Central memory CD8-positive, alpha-beta T cell (primary cell): ENCODE measurements around the gene PLEKHJ1.

Experiments
- ATAC-seq: fragments of 150-1000 bp; cut with Tn5 transposase; replicated peaks from 2 replicates; pipeline ENCODE4 v1.10.0; 2022; ENCODE audit warnings: mild to moderate bottlenecking, moderate FRiP score, moderate number of reproducible peaks; ENCODE audit not compliant: poor library complexity, severe bottlenecking; ENCODE audit errors: extremely low read depth
- DNase-seq, 2 donors: peaks; one replicate each; pipeline ENCODE4 v3.0.0; 2021; ENCODE audit warnings: low spot score in 2 of 2
- H3K27ac Mint-ChIP-seq: one replicate; pipeline ENCODE4 v1.8.0; 2022; ENCODE audit warnings: low read depth, mild to moderate bottlenecking, moderate library complexity, mixed read lengths
- H3K27me3 Mint-ChIP-seq: one replicate; pipeline ENCODE4 v1.8.0; 2022; ENCODE audit warnings: mixed read lengths
- H3K36me3 Mint-ChIP-seq: one replicate; pipeline ENCODE4 v1.8.0; 2022; ENCODE audit warnings: mild to moderate bottlenecking, moderate library complexity, mixed read lengths; ENCODE audit not compliant: insufficient read depth
- H3K4me1 Mint-ChIP-seq: one replicate; pipeline ENCODE4 v1.8.0; 2022; ENCODE audit warnings: mixed read lengths
- H3K4me3 Mint-ChIP-seq: one replicate; pipeline ENCODE4 v1.8.0; 2022; ENCODE audit warnings: mild to moderate bottlenecking, moderate library complexity, mixed read lengths
- H3K9me3 Mint-ChIP-seq: one replicate; pipeline ENCODE4 v1.8.0; 2022; ENCODE audit warnings: mixed read lengths

The PLEKHJ1 gene

GRCh38 chr19:2224754-2225349 is 11.3 kb downstream of the PLEKHJ1 start:
- H3K36me3 Mint-ChIP-seq, result peaks cover 20% of the 10 kb centered on the region
- H3K27ac Mint-ChIP-seq, result peak overlapping the region; percentile 99
- H3K4me1 Mint-ChIP-seq, result peaks cover 10% of the 10 kb centered on the region
- ATAC-seq, result no peak
- no peak for DNase-seq
- no peaks in the 10 kb centered on the region for H3K27me3 Mint-ChIP-seq
- H3K4me3 Mint-ChIP-seq, result no peak overlapping the region
- H3K9me3 Mint-ChIP-seq, result no peaks in the 10 kb centered on the region

GRCh38 chr19:2223959-2224358 is 12.2 kb downstream of the PLEKHJ1 start:
- Mint-ChIP-seq H3K36me3 (peaks cover 19% of the 10 kb centered on the region), H3K4me1 (peaks cover 10% of the 10 kb centered on the region), H3K9me3 (no peaks in the 10 kb centered on the region), H3K27ac (peak overlapping the region; percentile 99), H3K4me3 (peak overlapping the region; percentile 53), H3K27me3 (no peaks in the 10 kb centered on the region)
- ATAC-seq, result peak; percentile 99
- DNase-seq, result peak; percentile 24 to 76

GRCh38 chr19:2223391-2223790 is 12.7 kb downstream of the PLEKHJ1 start:
- Mint-ChIP-seq H3K27ac (peak overlapping the region; percentile 99), H3K4me3 (no peak overlapping the region), H3K36me3 (peaks cover 21% of the 10 kb centered on the region), H3K27me3 (no peaks in the 10 kb centered on the region), H3K9me3 (no peaks in the 10 kb centered on the region), H3K4me1 (peaks cover 10% of the 10 kb centered on the region)
- peak; percentile 8 for ATAC-seq
- no peak for DNase-seq

DNA sequence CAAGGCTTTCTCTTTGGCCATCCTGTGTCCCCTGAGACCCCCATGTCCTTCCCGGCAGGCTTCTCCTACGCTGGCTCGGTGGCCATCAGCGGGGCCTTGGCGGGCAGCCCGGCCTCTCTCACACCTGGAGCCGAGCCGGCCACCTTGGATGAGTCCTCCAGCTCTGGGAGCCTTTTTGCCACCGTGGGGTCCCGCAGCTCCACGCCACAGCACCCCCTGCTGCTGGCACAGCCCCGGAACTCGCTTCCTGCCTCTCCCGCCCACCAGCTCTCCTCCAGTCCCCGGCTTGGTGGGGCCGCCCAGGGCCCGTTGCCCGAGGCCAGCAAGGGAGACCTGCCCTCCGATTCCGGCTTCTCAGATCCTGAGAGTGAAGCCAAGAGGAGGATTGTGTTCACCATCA is 14.2 kb downstream of the PLEKHJ1 start:
- Mint-ChIP-seq H3K9me3 (no peaks in the 10 kb centered on the region), H3K36me3 (peaks cover 20% of the 10 kb centered on the region), H3K4me1 (peaks cover 10% of the 10 kb centered on the region), H3K4me3 (no peak overlapping the region), H3K27ac (peak overlapping the region; percentile 92), H3K27me3 (no peaks in the 10 kb centered on the region)
- DNase-seq (no peak), ATAC-seq (no peak)

DNA sequence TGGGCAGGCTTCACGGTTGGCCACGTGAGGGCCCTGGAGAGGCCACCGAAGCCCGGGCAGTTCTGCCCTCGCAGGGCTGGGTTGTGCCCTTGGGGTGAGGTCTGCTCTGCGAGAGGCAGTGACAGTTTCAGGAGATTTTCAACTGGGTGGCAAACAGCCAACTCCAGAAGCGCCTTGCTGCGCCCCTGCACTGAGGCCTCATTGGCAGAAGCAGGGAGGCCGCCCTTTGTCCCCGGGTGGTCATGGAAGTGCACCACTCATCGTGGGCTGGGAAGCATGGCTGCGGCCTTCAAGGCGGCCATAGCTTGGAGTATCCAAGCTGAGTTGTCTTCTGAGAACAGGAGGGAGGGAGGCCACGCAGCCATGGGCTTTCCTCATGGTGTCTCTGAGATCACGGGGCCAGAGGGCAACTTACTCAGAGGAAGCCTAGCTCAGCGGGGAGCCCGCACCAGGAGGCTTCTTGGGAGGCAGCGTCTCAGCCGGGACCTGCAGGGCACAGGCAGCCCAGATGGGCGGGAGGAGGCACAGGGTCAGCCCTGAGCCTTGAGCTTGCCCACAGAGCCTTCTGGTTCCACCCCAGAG is 14.8 kb downstream of the PLEKHJ1 start:
- ATAC-seq, result no peak
- Mint-ChIP-seq H3K36me3 (peaks cover 20% of the 10 kb centered on the region), H3K4me3 (no peak overlapping the region), H3K27ac (peak overlapping the region; percentile 49), H3K9me3 (no peaks in the 10 kb centered on the region), H3K4me1 (peaks cover 10% of the 10 kb centered on the region), H3K27me3 (no peaks in the 10 kb centered on the region)
- DNase-seq, result no peak

DNA sequence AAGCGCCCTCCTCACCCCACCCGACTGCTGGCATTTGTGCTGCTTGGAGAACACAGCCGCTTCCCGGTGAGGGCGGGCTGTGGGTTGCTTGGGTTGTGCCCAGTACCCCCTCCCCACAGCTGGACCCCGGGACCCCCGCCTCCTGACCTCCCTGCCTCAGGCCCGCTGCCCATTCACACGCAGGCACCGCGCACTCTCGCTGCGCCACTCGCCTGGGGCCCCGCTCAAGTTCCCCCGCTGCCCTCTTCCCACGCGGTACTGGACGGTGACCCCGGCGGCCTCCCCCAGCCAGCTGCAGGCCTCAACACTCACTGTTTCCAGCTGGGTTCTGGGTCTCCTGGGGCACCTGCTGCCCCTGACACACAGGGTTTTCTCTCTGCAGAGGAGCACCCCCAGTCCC is 16.4 kb downstream of the PLEKHJ1 start:
- Mint-ChIP-seq H3K27ac (no peak overlapping the region), H3K36me3 (peaks cover 15% of the 10 kb centered on the region)

DNA sequence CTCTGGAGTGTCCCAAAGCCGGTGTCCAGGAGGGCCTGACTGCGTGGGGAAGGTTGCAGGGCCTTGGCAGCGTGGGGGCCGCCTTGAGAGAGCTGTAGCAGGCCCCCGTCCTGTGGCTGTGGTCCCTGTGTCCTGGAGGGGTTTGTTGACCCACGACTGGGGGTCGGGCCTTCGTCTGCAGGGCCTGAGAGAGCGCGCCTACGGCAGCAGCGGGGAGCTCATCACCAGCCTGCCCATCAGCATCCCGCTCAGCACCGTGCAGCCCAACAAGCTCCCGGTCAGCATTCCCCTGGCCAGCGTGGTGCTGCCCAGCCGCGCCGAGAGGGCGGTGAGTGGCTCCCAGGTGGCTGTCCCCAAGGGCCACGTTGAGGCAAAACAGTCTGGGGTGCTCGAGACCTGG is 18.5 kb downstream of the PLEKHJ1 start:
- H3K4me3 Mint-ChIP-seq, result no peak overlapping the region
- H3K4me1 Mint-ChIP-seq, result no peaks in the 10 kb centered on the region
- no peak for DNase-seq
- H3K27ac Mint-ChIP-seq, result peak overlapping the region; percentile 80
- no peaks in the 10 kb centered on the region for H3K9me3 Mint-ChIP-seq
- H3K36me3 Mint-ChIP-seq, result peaks cover 8% of the 10 kb centered on the region
- ATAC-seq, result no peak
- H3K27me3 Mint-ChIP-seq, result no peaks in the 10 kb centered on the region

More for the DNA sequence above, 16.4 kb downstream of the PLEKHJ1 start:
- Mint-ChIP-seq H3K4me3 (no peak overlapping the region), H3K9me3 (no peaks in the 10 kb centered on the region), H3K4me1 (peaks cover 10% of the 10 kb centered on the region), H3K27me3 (no peaks in the 10 kb centered on the region)
- DNase-seq (no peak), ATAC-seq (no peak)

- no peaks in the 10 kb centered on the region for H3K9me3 Mint-ChIP-seq
- peaks cover 11% of the 10 kb centered on the region for H3K36me3 Mint-ChIP-seq
- peak overlapping the region; percentile 80 for H3K27ac Mint-ChIP-seq
- no peaks in the 10 kb centered on the region for H3K27me3 Mint-ChIP-seq
- ATAC-seq (no peak), DNase-seq (no peak)
- H3K4me1 Mint-ChIP-seq, result no peaks in the 10 kb centered on the region
- no peak overlapping the region for H3K4me3 Mint-ChIP-seq
Observed at GRCh38 chr19:2216361-2217225, 19.5 kb downstream of the PLEKHJ1 start.

- no peaks in the 10 kb centered on the region for H3K9me3 Mint-ChIP-seq
- no peak for ATAC-seq
- H3K27me3 Mint-ChIP-seq, result no peaks in the 10 kb centered on the region
- H3K27ac Mint-ChIP-seq, result no peak overlapping the region
- peaks cover 7% of the 10 kb centered on the region for H3K36me3 Mint-ChIP-seq
- H3K4me3 Mint-ChIP-seq, result no peak overlapping the region
- H3K4me1 Mint-ChIP-seq, result no peaks in the 10 kb centered on the region
- no peak for DNase-seq
Observed at GRCh38 chr19:2215281-2215751, 20.8 kb downstream of the PLEKHJ1 start.

GRCh38 chr19:2214251-2214650 is 21.9 kb downstream of the PLEKHJ1 start:
- Mint-ChIP-seq H3K27ac (no peak overlapping the region), H3K4me1 (no peaks in the 10 kb centered on the region), H3K36me3 (peaks cover 7% of the 10 kb centered on the region), H3K9me3 (no peaks in the 10 kb centered on the region), H3K4me3 (no peak overlapping the region), H3K27me3 (no peaks in the 10 kb centered on the region)
- no peak for ATAC-seq
- no peak for DNase-seq

- H3K4me3 Mint-ChIP-seq, result no peak overlapping the region
Observed at GRCh38 chr19:2213799-2214198, 22.3 kb downstream of the PLEKHJ1 start.

GRCh38 chr19:2212861-2213711 is 23.0 kb downstream of the PLEKHJ1 start:
- Mint-ChIP-seq H3K27ac (no peak overlapping the region), H3K9me3 (no peaks in the 10 kb centered on the region), H3K36me3 (peaks cover 4% of the 10 kb centered on the region), H3K4me1 (no peaks in the 10 kb centered on the region), H3K4me3 (no peak overlapping the region), H3K27me3 (no peaks in the 10 kb centered on the region)
- DNase-seq, result no peak
- ATAC-seq, result no peak

More at GRCh38 chr19:2213799-2214198, 22.3 kb downstream of the PLEKHJ1 start:
- no peaks in the 10 kb centered on the region for H3K4me1 Mint-ChIP-seq
- DNase-seq (no peak), ATAC-seq (no peak)
- H3K27ac Mint-ChIP-seq, result no peak overlapping the region
- no peaks in the 10 kb centered on the region for H3K9me3 Mint-ChIP-seq
- no peaks in the 10 kb centered on the region for H3K27me3 Mint-ChIP-seq
- peaks cover 7% of the 10 kb centered on the region for H3K36me3 Mint-ChIP-seq
